ENCODE data around the gene GNPDA1. TPM values are rescaled to one million over a fixed set of nuclear protein-coding genes. Genes with fewer than 3 reads are reported as not detected.

GNPDA1 gene
- total RNA-seq, 4 donors from 2014 or later, result 16.9 to 40.7 (median 30.6) TPM

- H3K4me3 ChIP-seq (ENCODE audit: low read depth, poor library complexity, severe bottlenecking), result no peak overlapping the region
- WGBS, 2 donors, result 61 to 68% methylated on average over 6 of the region's 6 CpGs
- TF ChIP-seq POLR2A (IDR thresholded peaks at IDR 0.05) (no peak), CTCF (IDR thresholded peaks at IDR 0.05) (no peak)
- intact Hi-C loops (cut with DNase I; ENCODE audit: low total_unique reads), result no loop called here
- no peak for DNase-seq (ENCODE audit: low spot score in 2 of 2)
Measured at GRCh38 chr5:142015781-142016533, 3.1 kb upstream of the GNPDA1 start.

GRCh38 chr5:142014911-142015584, 2.2 kb upstream of the GNPDA1 start:
- no peak for TF ChIP-seq CTCF (IDR thresholded peaks at IDR 0.05)
- TF ChIP-seq POLR2A (IDR thresholded peaks at IDR 0.05), result no peak
- intact Hi-C loops (cut with DNase I; ENCODE audit: low total_unique reads), result no loop called here
- DNase-seq (ENCODE audit: low spot score in 2 of 2), result peak in 1 of 2 donors; percentile 30
- 50 to 54% methylated on average over 7 of the region's 7 CpGs for WGBS, 2 donors
- H3K4me3 ChIP-seq (ENCODE audit: low read depth, poor library complexity, severe bottlenecking), result no peak overlapping the region

- TF ChIP-seq CTCF (IDR thresholded peaks at IDR 0.05) (no peak), POLR2A (IDR thresholded peaks at IDR 0.05) (no peak)
- DNase-seq (ENCODE audit: low spot score in 2 of 2), result peak; percentile 68 to 87
- H3K4me3 ChIP-seq (ENCODE audit: low read depth, poor library complexity, severe bottlenecking), result no peak overlapping the region
- intact Hi-C loops (cut with DNase I; ENCODE audit: low total_unique reads), result no loop called here
- 74 to 81% methylated on average over 16 of the region's 16 CpGs for WGBS, 2 donors
Measured at GRCh38 chr5:142013734-142014521, 1.1 kb upstream of the GNPDA1 start.

GRCh38 chr5:142012186-142012785, 541 bp downstream of the GNPDA1 start:
- TF ChIP-seq CTCF (IDR thresholded peaks at IDR 0.05) (no peak), POLR2A (IDR thresholded peaks at IDR 0.05) (no peak)
- intact Hi-C loops (cut with DNase I; ENCODE audit: low total_unique reads), result no loop called here
- H3K4me3 ChIP-seq (ENCODE audit: low read depth, poor library complexity, severe bottlenecking), result peak overlapping the region; percentile 48
- peak; percentile 47 to 90 for DNase-seq (ENCODE audit: low spot score in 2 of 2)
- WGBS, 2 donors, result 9 to 13% methylated on average over 18 of the region's 18 CpGs

GRCh38 chr5:142011572-142012185, 1.1 kb downstream of the GNPDA1 start:
- no peak overlapping the region for H3K4me3 ChIP-seq (ENCODE audit: low read depth, poor library complexity, severe bottlenecking)
- intact Hi-C loops (cut with DNase I; ENCODE audit: low total_unique reads), result no loop called here
- TF ChIP-seq POLR2A (IDR thresholded peaks at IDR 0.05), result no peak
- no peak for TF ChIP-seq CTCF (IDR thresholded peaks at IDR 0.05)
- no peak for DNase-seq (ENCODE audit: low spot score in 2 of 2)
- 88 to 89% methylated on average over 9 of the region's 9 CpGs for WGBS, 2 donors
